Central memory CD8-positive, alpha-beta T cell (primary cell): ENCODE measurements around the gene PET100.
A peak's percentile ranks its signal among the peaks of the same experiment; 100 is the strongest.

ENCODE experiments used
- ATAC-seq: fragments of 150-1000 bp; cut with Tn5 transposase; replicated peaks from 2 replicates; pipeline ENCODE4 v1.10.0; 2022; ENCODE audit warnings: mild to moderate bottlenecking, moderate FRiP score, moderate number of reproducible peaks; ENCODE audit not compliant: poor library complexity, severe bottlenecking; ENCODE audit errors: extremely low read depth
- DNase-seq, 2 donors: peaks; one replicate each; pipeline ENCODE4 v3.0.0; 2021; ENCODE audit warnings: low spot score in 2 of 2
- H3K27ac Mint-ChIP-seq: one replicate; pipeline ENCODE4 v1.8.0; 2022; ENCODE audit warnings: low read depth, mild to moderate bottlenecking, moderate library complexity, mixed read lengths
- H3K27me3 Mint-ChIP-seq: one replicate; pipeline ENCODE4 v1.8.0; 2022; ENCODE audit warnings: mixed read lengths
- H3K36me3 Mint-ChIP-seq: one replicate; pipeline ENCODE4 v1.8.0; 2022; ENCODE audit warnings: mild to moderate bottlenecking, moderate library complexity, mixed read lengths; ENCODE audit not compliant: insufficient read depth
- H3K4me1 Mint-ChIP-seq: one replicate; pipeline ENCODE4 v1.8.0; 2022; ENCODE audit warnings: mixed read lengths
- H3K4me3 Mint-ChIP-seq: one replicate; pipeline ENCODE4 v1.8.0; 2022; ENCODE audit warnings: mild to moderate bottlenecking, moderate library complexity, mixed read lengths
- H3K9me3 Mint-ChIP-seq: one replicate; pipeline ENCODE4 v1.8.0; 2022; ENCODE audit warnings: mixed read lengths

PET100 gene

GRCh38 chr19:7655581-7655980 is 26.0 kb downstream of the PET100 start:
- Mint-ChIP-seq H3K36me3 (peaks cover 7% of the 10 kb centered on the region), H3K4me1 (peaks cover 18% of the 10 kb centered on the region), H3K27ac (peak overlapping the region; percentile 24), H3K4me3 (no peak overlapping the region), H3K9me3 (no peaks in the 10 kb centered on the region), H3K27me3 (no peaks in the 10 kb centered on the region)
- ATAC-seq (no peak), DNase-seq (no peak)

- ATAC-seq = peak; percentile 52
- Mint-ChIP-seq H3K4me3 (no peak overlapping the region), H3K9me3 (no peaks in the 10 kb centered on the region), H3K27ac (no peak overlapping the region), H3K27me3 (no peaks in the 10 kb centered on the region), H3K4me1 (peaks cover 14% of the 10 kb centered on the region), H3K36me3 (peaks cover 5% of the 10 kb centered on the region)
- DNase-seq = no peak
These were observed 27.6 kb downstream of the PET100 start for GRCh38 chr19:7657131-7657751.

GRCh38 chr19:7658219-7658686 is 28.7 kb downstream of the PET100 start:
- no peaks in the 10 kb centered on the region for H3K27me3 Mint-ChIP-seq
- no peak for DNase-seq
- H3K4me1 Mint-ChIP-seq = peaks cover 4% of the 10 kb centered on the region
- H3K27ac Mint-ChIP-seq = no peak overlapping the region
- H3K4me3 Mint-ChIP-seq = peak overlapping the region; percentile 46
- peaks cover 5% of the 10 kb centered on the region for H3K36me3 Mint-ChIP-seq
- peak; percentile 68 for ATAC-seq
- no peaks in the 10 kb centered on the region for H3K9me3 Mint-ChIP-seq

GRCh38 chr19:7661744-7662538 is 32.3 kb downstream of the PET100 start:
- ATAC-seq (no peak), DNase-seq (no peak)
- Mint-ChIP-seq H3K4me3 (no peak overlapping the region), H3K36me3 (peaks cover 3% of the 10 kb centered on the region), H3K27me3 (peaks cover 17% of the 10 kb centered on the region), H3K9me3 (no peaks in the 10 kb centered on the region), H3K27ac (no peak overlapping the region), H3K4me1 (peaks cover 4% of the 10 kb centered on the region)

GRCh38 chr19:7662657-7663056 is 33.1 kb downstream of the PET100 start:
- no peak overlapping the region for H3K4me3 Mint-ChIP-seq
- peaks cover 22% of the 10 kb centered on the region for H3K27me3 Mint-ChIP-seq
- no peaks in the 10 kb centered on the region for H3K9me3 Mint-ChIP-seq
- ATAC-seq (no peak), DNase-seq (no peak)
- H3K36me3 Mint-ChIP-seq = peaks cover 3% of the 10 kb centered on the region
- no peaks in the 10 kb centered on the region for H3K4me1 Mint-ChIP-seq
- no peak overlapping the region for H3K27ac Mint-ChIP-seq

GRCh38 chr19:7663706-7664105 is 34.1 kb downstream of the PET100 start:
- Mint-ChIP-seq H3K4me1 (no peaks in the 10 kb centered on the region), H3K36me3 (no peaks in the 10 kb centered on the region), H3K9me3 (no peaks in the 10 kb centered on the region), H3K4me3 (no peak overlapping the region), H3K27ac (no peak overlapping the region), H3K27me3 (peaks cover 22% of the 10 kb centered on the region)
- DNase-seq (no peak), ATAC-seq (no peak)

- H3K27ac Mint-ChIP-seq = no peak overlapping the region
- peaks cover 36% of the 10 kb centered on the region for H3K27me3 Mint-ChIP-seq
- ATAC-seq = no peak
- no peak overlapping the region for H3K4me3 Mint-ChIP-seq
- H3K36me3 Mint-ChIP-seq = no peaks in the 10 kb centered on the region
- no peaks in the 10 kb centered on the region for H3K9me3 Mint-ChIP-seq
- H3K4me1 Mint-ChIP-seq = peaks cover under 1% of the 10 kb centered on the region
- DNase-seq = no peak
These were observed 35.5 kb downstream of the PET100 start for GRCh38 chr19:7665076-7665475.

GRCh38 chr19:7668842-7669241 is 39.2 kb downstream of the PET100 start, which contains the start of gene RETN:
Gene RETN, plus strand, starts transcription at chr19:7669049. Its CDS starts 278 bp downstream, at chr19:7669327.
- peak within 1 kb of the TSS; percentile 37 for H3K4me3 Mint-ChIP-seq
- no peak within 1 kb of the TSS for H3K27ac Mint-ChIP-seq
- peaks cover 71% of the 10 kb centered on the region for H3K27me3 Mint-ChIP-seq
- H3K9me3 Mint-ChIP-seq = no peaks in the 10 kb centered on the region
- no peaks in the 10 kb centered on the region for H3K36me3 Mint-ChIP-seq
- H3K4me1 Mint-ChIP-seq = peaks cover 7% of the 10 kb centered on the region
- DNase-seq (no peak), ATAC-seq (no peak)

- Mint-ChIP-seq H3K27ac (no peak overlapping the region), H3K9me3 (no peaks in the 10 kb centered on the region), H3K4me1 (peaks cover 7% of the 10 kb centered on the region), H3K36me3 (no peaks in the 10 kb centered on the region), H3K4me3 (peak overlapping the region; percentile 37), H3K27me3 (peaks cover 79% of the 10 kb centered on the region)
- no peak for ATAC-seq
- DNase-seq = no peak
These were observed 40.0 kb downstream of the PET100 start for GRCh38 chr19:7669641-7670040.

GRCh38 chr19:7670150-7670783 is 40.7 kb downstream of the PET100 start:
- DNase-seq (no peak), ATAC-seq (no peak)
- Mint-ChIP-seq H3K9me3 (no peaks in the 10 kb centered on the region), H3K36me3 (no peaks in the 10 kb centered on the region), H3K4me1 (peaks cover 7% of the 10 kb centered on the region), H3K27me3 (peaks cover 79% of the 10 kb centered on the region), H3K27ac (no peak overlapping the region), H3K4me3 (peak overlapping the region; percentile 27)

GRCh38 chr19:7670790-7671189 is 41.2 kb downstream of the PET100 start:
- peaks cover 79% of the 10 kb centered on the region for H3K27me3 Mint-ChIP-seq
- DNase-seq (no peak), ATAC-seq (no peak)
- H3K4me3 Mint-ChIP-seq = peak overlapping the region; percentile 27
- no peaks in the 10 kb centered on the region for H3K36me3 Mint-ChIP-seq
- H3K4me1 Mint-ChIP-seq = peaks cover 7% of the 10 kb centered on the region
- H3K9me3 Mint-ChIP-seq = no peaks in the 10 kb centered on the region
- H3K27ac Mint-ChIP-seq = no peak overlapping the region

GRCh38 chr19:7672522-7672921 is 42.9 kb downstream of the PET100 start:
- Mint-ChIP-seq H3K27ac (no peak overlapping the region), H3K4me3 (no peak overlapping the region), H3K27me3 (peaks cover 80% of the 10 kb centered on the region), H3K4me1 (peaks cover 15% of the 10 kb centered on the region), H3K9me3 (no peaks in the 10 kb centered on the region), H3K36me3 (no peaks in the 10 kb centered on the region)
- no peak for ATAC-seq
- no peak for DNase-seq
